PFSK-1 (cell line): ENCODE results near the gene TSC22D2.

ENCODE experiments used
- POLR2AphosphoS5 ChIP-seq: IDR thresholded peaks from 2 replicates; pipeline ENCODE4 v1.6.1; 2012; ENCODE audit warnings: low read depth, mild to moderate bottlenecking, control low read depth, low read length, moderate library complexity
- SIN3A ChIP-seq: IDR thresholded peaks from 2 replicates; pipeline ENCODE4 v1.6.1; 2012; ENCODE audit warnings: mild to moderate bottlenecking, low read length, moderate library complexity, borderline replicate concordance; ENCODE audit not compliant: insufficient read depth
- TAF1 ChIP-seq: IDR thresholded peaks from 2 replicates; pipeline ENCODE4 v1.6.1; 2012; ENCODE audit warnings: low read length, control low read depth, borderline replicate concordance; ENCODE audit not compliant: insufficient read depth
- TF ChIP-seq, protein P1 (sequence below), 2 experiments: IDR thresholded peaks; 2 replicates each; pipeline versions ENCODE4 v1.6.1 to v1.8.0; 2011 to 2012; ENCODE audit warnings: low read depth in 2 of 2, low read length in 2 of 2, control low read depth in 1 of 2, inconsistent platforms in 1 of 2, mild to moderate bottlenecking in 1 of 2, moderate library complexity in 1 of 2; ENCODE audit not compliant: insufficient read depth in 1 of 2

DNA sequence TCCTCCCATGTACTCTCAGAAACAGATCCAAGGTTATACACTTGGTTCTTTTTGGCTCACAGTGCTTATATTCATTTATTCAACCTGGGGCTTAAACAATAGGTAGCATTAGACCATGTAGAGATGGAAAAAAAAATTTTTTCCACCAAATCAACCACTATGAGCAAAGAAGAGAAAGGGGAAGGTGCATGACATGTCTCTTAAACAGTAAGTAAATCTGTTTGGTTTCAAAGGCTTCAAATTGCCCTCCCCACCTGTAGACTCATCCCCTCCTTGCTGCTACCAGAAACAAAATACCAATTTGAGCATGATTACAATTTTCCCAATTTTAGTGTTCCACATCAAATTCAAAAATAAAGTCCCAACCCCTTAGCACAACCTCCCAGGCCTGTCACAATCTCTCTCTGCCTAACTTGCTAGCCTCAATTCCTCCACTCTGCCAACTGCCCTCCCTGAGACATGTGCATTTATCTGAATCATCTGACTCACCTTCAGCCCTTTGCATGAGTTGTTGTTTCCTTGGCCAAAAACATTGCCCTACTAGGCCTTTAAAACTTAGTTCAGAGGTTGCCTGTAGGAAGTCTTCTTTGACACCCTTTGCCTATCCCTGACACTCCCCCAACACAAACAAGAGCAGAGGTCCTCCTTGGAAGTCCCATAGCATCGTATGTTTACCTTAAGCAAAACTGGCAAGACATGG, 30.3 kb upstream of the TSC22D2 start:
- TF ChIP-seq, protein P1, sequence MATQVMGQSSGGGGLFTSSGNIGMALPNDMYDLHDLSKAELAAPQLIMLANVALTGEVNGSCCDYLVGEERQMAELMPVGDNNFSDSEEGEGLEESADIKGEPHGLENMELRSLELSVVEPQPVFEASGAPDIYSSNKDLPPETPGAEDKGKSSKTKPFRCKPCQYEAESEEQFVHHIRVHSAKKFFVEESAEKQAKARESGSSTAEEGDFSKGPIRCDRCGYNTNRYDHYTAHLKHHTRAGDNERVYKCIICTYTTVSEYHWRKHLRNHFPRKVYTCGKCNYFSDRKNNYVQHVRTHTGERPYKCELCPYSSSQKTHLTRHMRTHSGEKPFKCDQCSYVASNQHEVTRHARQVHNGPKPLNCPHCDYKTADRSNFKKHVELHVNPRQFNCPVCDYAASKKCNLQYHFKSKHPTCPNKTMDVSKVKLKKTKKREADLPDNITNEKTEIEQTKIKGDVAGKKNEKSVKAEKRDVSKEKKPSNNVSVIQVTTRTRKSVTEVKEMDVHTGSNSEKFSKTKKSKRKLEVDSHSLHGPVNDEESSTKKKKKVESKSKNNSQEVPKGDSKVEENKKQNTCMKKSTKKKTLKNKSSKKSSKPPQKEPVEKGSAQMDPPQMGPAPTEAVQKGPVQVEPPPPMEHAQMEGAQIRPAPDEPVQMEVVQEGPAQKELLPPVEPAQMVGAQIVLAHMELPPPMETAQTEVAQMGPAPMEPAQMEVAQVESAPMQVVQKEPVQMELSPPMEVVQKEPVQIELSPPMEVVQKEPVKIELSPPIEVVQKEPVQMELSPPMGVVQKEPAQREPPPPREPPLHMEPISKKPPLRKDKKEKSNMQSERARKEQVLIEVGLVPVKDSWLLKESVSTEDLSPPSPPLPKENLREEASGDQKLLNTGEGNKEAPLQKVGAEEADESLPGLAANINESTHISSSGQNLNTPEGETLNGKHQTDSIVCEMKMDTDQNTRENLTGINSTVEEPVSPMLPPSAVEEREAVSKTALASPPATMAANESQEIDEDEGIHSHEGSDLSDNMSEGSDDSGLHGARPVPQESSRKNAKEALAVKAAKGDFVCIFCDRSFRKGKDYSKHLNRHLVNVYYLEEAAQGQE (IDR thresholded peaks at IDR 0.05; ENCODE audit: insufficient read depth in 1 of 2, low read depth in 2 of 2, low read length in 2 of 2): no peak
- TF ChIP-seq POLR2AphosphoS5 (no peak), SIN3A (no peak), TAF1 (no peak)
